ENCODE measurements around the gene DNAJB9.

DNAJB9 gene

GRCh38 chr7:108605559-108606201 is 36.0 kb downstream of the DNAJB9 start:
- DNase-seq (ENCODE audit: low spot score): peak; percentile 54

- DNase-seq (ENCODE audit: low spot score): no peak
These were observed 40.0 kb downstream of the DNAJB9 start for GRCh38 chr7:108609643-108610042.

- DNase-seq (ENCODE audit: low spot score): no peak
These were observed 41.6 kb downstream of the DNAJB9 start for GRCh38 chr7:108611268-108611667.

- peak; percentile 41 for DNase-seq (ENCODE audit: low spot score)
These were observed 43.7 kb downstream of the DNAJB9 start for GRCh38 chr7:108613147-108613948.

GRCh38 chr7:108613949-108614381 is 44.3 kb downstream of the DNAJB9 start:
- DNase-seq (ENCODE audit: low spot score): no peak

GRCh38 chr7:108614896-108615295 is 45.2 kb downstream of the DNAJB9 start:
- DNase-seq (ENCODE audit: low spot score): no peak

GRCh38 chr7:108618056-108618455 is 48.4 kb downstream of the DNAJB9 start:
- no peak for DNase-seq (ENCODE audit: low spot score)

- DNase-seq (ENCODE audit: low spot score): peak; percentile 9
These were observed 53.5 kb downstream of the DNAJB9 start for GRCh38 chr7:108623220-108623619.

Data from activated CD4-positive, alpha-beta T cell treated with anti-CD3 and anti-CD28 coated beads, Interleukin-2, Interleukin-4, amounts not matched to agents 100 ng/mL and 50 ng/mL, durations not matched to agents 16 hours and 8 hours (primary cell).